ENCODE measurements around the gene ITPRID2. TPM values are rescaled to one million over a fixed set of nuclear protein-coding genes. Genes with fewer than 3 reads are reported as not detected.

ITPRID2 gene
- total RNA-seq (2014; rRNA removed; shearing (Covaris generic)), result 146 and 168 TPM in 2 replicates
- polyA plus RNA-seq (2014; cell fraction: nucleus; rRNA removed), result 133 and 214 TPM in 2 replicates

DNA sequence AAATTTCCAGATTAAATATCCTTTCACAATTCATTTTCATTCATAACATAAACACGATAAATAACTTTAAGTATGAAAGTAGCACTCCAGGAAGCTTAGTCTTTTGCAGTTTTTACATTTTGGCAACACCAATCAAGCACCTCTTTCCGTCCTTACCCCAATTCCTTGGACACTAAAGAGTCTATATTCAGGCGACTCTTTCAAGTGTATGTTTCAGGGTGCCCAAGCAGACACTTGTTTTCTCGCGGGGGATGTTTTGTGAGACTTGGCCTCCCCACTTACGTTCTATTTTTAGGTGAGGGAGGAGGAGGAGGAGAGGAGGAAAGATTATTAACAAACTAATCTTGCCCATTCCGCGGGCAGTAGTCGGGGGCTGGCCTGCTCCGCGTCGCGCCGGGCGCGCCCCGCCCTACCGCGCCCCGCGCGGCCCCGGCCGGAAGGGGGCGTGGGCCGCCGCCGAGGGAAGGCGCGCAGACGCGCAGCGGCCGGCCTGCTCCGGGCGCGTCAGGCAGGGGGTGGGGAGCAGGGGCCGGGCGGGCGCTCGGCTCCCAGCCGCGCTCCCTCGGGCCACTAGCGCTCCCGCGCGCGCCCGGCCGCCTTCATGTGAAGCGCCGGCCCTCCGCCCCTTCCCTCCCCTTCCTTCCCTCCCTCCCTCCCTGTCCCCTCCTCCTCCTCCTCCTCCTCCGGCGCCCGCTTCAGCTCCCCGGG lies at the start of gene ITPRID2:
Gene ITPRID2, plus strand, starts transcription at position 473 of the 708 bp plus-strand sequence. CDS start 337 bp downstream, outside the sequence.
- DNase-seq (ENCODE audit: extremely low read depth, low read depth), result peak; percentile 86

DNA sequence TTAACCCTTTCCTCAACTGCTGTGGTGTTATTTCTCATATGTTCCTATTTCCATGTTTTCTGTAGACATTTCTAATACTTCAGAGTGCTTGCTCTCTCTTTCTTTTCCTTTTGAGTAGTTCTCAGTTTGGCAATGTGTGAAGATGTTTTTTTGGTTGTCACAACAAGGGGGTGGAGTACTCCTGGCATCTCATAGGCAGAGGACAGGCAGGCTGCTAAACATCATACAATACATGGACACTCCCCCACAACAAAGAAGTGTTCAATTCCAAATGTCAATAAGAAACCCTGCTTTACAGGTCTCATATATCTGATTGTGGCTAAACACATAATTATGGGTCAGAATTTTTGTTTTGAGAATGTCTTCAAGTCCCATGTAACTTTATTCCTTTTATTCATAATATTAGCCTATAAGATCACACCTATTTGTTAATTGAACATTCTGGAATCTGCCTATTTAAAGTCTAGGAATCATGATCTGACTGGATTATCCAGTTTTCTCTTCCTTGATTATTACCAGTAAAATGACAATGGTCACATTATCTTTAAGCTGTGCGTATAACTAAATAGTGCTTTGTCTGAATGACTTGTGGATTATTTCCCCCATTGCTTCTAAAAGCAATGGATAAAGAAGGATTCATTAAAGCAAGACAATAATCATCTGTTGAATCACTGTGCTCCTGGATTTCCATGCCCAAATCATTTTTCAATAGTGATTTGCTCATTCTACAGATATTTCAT lies 46.8 kb upstream of the ITPRID2 start:
- no peak for DNase-seq (ENCODE audit: extremely low read depth, low read depth)

- DNase-seq (ENCODE audit: extremely low read depth, low read depth), result no peak
Observed at GRCh38 chr2:181846399-181847197, 44.9 kb upstream of the ITPRID2 start.

- no peak for DNase-seq (ENCODE audit: extremely low read depth, low read depth)
Observed at GRCh38 chr2:181847198-181847556, 44.4 kb upstream of the ITPRID2 start.

DNA sequence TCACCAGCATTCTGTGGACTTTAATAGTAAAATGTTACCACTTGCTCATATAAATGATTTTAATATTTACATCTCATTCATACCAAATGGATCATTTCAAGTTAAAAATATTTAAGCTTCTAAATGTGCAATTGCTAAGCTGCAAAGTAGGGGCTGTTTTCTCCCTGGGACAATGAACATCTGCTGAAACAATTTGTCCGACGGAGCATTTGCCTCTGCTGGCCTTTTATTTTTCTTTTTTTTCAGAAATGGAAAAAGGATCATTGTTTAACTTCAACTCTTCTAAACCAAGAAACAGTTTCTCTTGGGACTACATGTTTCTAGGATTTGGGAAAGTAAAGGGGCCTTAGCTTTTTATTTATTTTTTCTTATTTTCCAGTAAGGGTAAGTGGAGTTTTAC lies 43.8 kb upstream of the ITPRID2 start:
- no peak for DNase-seq (ENCODE audit: extremely low read depth, low read depth)

- no peak for DNase-seq (ENCODE audit: extremely low read depth, low read depth)
Observed at GRCh38 chr2:181848261-181848886, 43.2 kb upstream of the ITPRID2 start.

DNA sequence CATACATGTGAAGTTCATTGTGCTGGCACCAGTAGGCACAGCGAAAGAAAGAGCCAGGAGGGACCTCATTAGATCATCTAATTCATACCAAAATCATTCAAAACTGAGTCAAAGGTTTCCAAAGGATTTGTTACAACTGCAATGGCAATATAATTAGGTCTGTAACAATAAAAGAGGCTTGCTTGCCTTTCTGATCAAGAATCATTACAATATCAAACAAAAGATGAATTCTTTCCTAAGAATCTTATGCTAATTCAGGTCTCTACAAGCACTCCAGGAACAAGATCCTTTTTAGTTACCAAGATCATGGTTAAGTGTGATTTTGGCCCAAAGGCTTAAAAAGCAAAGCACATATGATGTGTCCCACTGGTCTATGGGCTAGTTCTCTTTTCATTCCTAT lies 41.9 kb upstream of the ITPRID2 start:
- no peak for DNase-seq (ENCODE audit: extremely low read depth, low read depth)

- no peak for DNase-seq (ENCODE audit: extremely low read depth, low read depth)
Observed at GRCh38 chr2:181850936-181851560, 40.5 kb upstream of the ITPRID2 start.

- DNase-seq (ENCODE audit: extremely low read depth, low read depth), result no peak
Observed at GRCh38 chr2:181851726-181852125, 39.8 kb upstream of the ITPRID2 start.

GRCh38 chr2:181853696-181854095 lies 37.8 kb upstream of the ITPRID2 start:
- no peak for DNase-seq (ENCODE audit: extremely low read depth, low read depth)

GRCh38 chr2:181857483-181857882 lies 34.0 kb upstream of the ITPRID2 start:
- DNase-seq (ENCODE audit: extremely low read depth, low read depth), result peak; percentile 16

GRCh38 chr2:181858600-181858999 lies 32.9 kb upstream of the ITPRID2 start:
- DNase-seq (ENCODE audit: extremely low read depth, low read depth), result no peak

DNA sequence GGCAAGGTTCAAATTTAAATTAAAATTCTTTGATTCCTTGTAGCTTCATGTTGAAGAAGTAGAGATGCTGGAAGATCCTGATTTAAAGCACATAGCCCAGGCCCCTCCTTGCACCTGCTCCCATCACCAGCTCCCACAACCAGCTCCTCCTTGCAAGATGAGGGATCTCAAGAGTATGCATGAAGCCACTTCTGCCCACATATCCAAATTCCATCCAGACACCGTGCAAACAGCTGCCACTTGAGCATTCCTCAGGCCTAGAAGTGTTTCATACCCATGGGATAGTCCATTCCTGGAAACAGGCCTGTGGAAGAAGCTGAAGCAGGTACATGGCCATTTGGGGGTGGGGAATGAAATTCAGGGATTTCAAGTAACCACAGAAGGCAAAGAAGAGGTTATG lies 32.4 kb upstream of the ITPRID2 start:
- DNase-seq (ENCODE audit: extremely low read depth, low read depth), result no peak

- DNase-seq (ENCODE audit: extremely low read depth, low read depth), result no peak
Observed at GRCh38 chr2:181859803-181860202, 31.7 kb upstream of the ITPRID2 start.

DNA sequence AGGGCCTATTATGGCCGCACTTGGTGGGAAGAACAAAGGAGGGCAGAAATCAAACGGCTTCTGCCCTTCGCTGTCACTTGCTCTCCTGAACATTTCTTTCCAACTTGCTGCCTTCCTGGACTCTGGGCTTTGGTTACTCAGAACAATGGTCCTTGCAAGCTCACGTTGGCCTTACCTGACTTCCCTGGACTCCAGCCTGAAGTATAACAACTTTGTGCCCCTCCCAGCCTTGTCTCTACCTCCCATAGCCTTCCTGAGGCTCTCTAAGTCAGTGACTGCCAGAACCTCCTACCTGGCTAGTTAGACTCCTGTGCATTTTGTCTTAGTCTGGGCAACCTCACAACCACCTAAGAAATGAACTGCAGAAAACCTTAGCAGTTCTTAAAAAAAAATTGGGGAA lies 30.2 kb upstream of the ITPRID2 start:
- DNase-seq (ENCODE audit: extremely low read depth, low read depth), result no peak

GRCh38 chr2:181862583-181863281 lies 28.8 kb upstream of the ITPRID2 start:
- DNase-seq (ENCODE audit: extremely low read depth, low read depth), result no peak

- no peak for DNase-seq (ENCODE audit: extremely low read depth, low read depth)
Observed at GRCh38 chr2:181872178-181872577, 19.4 kb upstream of the ITPRID2 start.

DNA sequence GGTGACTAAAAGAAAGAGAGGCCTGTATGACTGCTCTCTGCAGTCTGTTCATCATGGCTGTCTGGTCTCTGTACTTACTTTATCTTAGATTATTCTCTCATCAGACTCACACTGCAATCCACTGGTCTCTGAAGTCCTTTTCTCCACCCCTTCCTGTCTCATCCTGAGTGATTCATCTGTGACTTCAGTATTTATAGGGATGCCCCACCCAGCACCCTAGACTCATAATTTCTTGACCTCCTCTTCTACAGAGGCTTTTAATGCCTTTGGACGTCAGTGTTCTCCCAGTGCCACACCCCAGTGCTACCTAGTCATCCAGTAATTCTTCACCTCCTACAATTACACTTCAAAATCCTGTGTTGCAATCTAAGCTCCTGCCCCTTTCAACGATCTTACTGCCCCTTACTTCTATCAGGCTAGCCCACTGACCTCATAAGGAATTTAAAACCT lies 14.9 kb upstream of the ITPRID2 start:
- peak; percentile 97 for DNase-seq (ENCODE audit: extremely low read depth, low read depth)

DNA sequence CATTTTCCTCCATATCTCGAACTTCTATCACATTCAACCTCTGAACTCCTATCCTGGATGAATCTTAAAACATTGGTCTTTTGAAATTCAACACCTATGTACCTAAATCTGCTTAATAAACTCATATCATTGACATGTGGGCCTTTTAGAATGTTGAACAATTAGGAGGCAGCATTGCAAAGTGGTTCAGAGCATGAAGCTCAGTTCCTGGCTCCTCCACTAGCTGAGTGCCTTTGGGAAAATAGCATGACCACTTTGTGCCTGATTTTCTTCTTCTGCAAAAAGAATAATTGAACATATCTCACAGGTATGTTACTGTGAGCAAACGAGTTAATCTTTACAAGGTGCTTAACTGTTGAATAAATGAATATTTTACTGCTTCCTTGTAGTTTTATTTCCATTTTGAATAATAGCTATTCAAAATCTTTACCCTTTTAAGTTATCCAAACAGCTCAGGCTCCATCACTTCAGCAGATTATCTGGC lies 14.3 kb upstream of the ITPRID2 start:
- DNase-seq (ENCODE audit: extremely low read depth, low read depth), result peak; percentile 19
